ENCODE results near the gene R3HDM2.

Gene R3HDM2

DNA sequence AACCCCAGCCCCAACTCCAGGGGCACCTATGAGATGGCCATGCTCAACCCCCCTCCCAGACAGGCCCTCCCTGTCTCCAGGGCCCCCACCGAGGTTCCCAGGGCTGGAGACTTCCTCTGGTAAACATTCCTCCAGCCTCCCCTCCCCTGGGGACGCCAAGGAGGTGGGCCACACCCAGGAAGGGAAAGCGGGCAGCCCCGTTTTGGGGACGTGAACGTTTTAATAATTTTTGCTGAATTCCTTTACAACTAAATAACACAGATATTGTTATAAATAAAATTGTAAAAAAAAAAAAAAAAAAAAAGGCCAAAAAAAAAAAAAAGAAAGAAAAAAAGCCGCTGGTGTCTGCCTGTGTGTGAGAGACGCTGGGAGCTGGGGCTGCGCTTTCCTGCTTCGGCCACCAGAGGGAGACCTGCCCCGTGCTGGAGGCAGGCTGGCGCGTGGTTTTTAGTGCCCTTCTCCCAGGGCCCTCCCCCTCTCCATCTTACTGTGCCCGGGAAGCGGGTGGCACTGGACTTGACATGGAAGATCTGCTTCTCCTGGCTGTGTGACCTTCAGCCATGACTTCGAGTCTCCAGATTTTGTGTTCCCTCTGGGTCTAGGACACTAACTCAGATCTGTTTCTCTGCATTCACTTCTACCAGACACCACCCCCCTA is 217.7 kb downstream of the R3HDM2 start:
- peak; percentile 87 for DNase-seq

DNA sequence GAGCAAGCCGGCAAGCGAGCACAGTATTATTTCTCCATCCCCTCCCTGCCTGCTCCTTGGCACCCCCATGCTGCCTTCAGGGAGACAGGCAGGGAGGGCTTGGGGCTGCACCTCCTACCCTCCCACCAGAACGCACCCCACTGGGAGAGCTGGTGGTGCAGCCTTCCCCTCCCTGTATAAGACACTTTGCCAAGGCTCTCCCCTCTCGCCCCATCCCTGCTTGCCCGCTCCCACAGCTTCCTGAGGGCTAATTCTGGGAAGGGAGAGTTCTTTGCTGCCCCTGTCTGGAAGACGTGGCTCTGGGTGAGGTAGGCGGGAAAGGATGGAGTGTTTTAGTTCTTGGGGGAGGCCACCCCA is 218.2 kb downstream of the R3HDM2 start:
- no peak for DNase-seq

DNA sequence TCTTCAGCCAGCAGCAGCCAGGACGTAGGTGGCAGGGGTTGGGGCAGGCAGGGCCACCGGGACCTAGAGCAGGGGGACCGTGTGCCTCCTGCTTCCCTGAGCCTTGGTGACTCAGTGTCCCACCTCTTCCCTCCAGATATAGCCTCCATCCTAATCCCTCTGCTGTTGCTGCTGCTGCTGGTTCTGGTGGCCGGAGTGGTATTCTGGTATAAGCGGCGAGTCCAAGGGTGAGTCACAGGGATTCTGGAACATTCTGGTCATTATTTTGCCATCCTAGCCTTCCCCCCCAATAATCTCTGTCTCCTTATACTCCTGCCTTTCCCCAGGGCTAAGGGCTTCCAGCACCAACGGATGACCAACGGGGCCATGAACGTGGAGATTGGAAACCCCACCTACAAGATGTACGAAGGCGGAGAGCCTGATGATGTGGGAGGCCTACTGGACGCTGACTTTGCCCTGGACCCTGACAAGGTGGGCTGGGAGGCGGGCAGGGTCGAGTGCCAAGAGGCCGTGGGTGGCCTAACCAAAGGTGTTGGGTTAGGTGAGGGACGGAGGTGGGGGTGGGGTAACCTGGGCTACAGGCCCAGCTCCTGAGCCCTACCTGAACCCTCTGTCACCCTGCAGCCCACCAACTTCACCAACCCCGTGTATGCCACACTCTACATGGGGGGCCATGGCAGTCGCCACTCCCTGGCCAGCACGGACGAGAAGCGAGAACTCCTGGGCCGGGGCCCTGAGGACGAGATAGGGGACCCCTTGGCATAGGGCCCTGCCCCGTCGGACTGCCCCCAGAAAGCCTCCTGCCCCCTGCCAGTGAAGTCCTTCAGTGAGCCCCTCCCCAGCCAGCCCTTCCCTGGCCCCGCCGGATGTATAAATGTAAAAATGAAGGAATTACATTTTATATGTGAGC is 218.8 kb downstream of the R3HDM2 start:
- DNase-seq: no peak

DNA sequence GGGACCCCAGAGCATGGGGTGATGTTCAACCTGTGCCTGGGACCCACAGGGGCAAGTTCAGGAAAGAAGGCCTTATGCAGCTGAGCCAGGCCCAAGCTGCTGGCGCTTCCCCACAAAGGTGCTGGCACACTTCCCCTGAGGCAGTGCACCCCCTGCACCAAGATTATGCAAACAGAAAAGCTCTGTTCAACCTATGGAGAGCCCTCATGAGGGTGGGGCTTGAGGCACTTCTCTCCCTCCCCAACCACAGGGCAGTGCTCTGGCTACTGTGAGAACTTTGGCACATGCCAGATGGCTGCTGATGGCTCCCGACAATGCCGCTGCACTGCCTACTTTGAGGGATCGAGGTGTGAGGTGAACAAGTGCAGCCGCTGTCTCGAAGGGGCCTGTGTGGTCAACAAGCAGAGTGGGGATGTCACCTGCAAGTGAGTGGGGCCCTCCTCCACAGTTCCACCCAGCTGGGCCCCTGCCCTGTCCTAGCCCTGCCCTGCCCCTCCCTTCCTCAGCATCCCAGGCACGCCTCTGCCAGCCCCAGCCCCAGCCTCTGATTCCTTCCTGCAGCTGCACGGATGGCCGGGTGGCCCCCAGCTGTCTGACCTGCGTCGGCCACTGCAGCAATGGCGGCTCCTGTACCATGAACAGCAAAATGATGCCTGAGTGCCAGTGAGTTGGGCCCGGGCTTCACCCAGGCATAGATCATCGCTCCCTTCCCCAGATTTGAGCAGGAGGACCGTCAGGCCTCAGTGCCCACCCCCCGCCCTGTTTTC is 219.7 kb downstream of the R3HDM2 start:
- no peak for DNase-seq

DNA sequence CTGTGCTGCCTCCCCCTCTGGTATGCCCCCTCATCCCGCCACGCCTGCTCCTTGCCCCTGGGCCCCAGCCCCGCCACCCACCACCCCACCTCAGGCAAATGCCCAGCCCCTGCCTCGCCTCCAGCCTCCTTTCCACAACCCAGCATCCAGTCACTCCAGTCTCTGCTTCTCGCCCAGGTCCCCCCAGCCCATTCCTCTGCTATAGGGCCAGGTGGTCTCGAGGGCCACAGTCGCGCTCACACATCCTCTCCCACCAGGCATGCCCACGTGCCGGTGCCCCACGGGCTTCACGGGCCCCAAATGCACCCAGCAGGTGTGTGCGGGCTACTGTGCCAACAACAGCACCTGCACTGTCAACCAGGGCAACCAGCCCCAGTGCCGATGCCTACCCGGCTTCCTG is 220.4 kb downstream of the R3HDM2 start:
- no peak for DNase-seq

DNA sequence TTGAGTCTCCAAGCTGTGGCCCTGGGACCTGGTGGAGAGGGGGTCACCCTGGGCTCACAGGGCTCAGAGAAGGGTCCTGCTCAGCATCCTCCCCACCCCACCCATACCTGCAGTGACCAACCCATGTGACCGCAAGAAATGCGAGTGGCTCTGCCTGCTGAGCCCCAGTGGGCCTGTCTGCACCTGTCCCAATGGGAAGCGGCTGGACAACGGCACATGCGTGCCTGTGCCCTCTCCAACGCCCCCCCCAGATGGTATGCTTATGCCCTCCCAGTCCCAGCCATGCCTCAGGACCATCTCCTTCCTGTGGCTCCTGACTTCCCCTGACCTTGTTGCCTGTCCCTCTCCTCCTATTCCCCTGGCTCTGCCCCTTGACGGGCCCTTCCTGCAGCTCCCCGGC is 220.9 kb downstream of the R3HDM2 start:
- no peak for DNase-seq

DNA sequence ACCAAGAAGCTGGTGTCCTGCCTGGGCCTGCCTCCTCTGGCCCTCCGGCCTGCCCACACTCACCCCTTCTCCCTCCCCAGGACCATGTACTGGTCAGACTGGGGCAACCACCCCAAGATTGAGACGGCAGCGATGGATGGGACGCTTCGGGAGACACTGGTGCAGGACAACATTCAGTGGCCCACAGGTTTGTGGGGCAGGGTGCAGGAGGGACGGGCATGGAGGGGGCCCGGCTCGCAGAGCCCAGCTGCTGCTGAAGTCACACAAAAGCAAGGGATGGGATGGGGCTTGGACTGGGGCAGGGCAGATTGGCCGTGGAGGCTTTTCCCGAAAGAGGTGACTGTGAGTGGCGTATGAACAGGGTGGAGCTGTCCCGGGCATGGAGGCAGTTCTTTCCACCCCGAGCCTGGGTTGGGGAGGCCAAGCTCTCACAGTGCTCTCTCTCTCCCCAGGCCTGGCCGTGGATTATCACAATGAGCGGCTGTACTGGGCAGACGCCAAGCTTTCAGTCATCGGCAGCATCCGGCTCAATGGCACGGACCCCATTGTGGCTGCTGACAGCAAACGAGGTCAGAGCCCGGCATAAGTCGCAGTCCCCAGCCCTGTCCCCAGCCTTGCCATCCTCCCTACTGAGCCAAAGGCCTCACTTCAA is 222.1 kb downstream of the R3HDM2 start:
- DNase-seq: no peak

DNA sequence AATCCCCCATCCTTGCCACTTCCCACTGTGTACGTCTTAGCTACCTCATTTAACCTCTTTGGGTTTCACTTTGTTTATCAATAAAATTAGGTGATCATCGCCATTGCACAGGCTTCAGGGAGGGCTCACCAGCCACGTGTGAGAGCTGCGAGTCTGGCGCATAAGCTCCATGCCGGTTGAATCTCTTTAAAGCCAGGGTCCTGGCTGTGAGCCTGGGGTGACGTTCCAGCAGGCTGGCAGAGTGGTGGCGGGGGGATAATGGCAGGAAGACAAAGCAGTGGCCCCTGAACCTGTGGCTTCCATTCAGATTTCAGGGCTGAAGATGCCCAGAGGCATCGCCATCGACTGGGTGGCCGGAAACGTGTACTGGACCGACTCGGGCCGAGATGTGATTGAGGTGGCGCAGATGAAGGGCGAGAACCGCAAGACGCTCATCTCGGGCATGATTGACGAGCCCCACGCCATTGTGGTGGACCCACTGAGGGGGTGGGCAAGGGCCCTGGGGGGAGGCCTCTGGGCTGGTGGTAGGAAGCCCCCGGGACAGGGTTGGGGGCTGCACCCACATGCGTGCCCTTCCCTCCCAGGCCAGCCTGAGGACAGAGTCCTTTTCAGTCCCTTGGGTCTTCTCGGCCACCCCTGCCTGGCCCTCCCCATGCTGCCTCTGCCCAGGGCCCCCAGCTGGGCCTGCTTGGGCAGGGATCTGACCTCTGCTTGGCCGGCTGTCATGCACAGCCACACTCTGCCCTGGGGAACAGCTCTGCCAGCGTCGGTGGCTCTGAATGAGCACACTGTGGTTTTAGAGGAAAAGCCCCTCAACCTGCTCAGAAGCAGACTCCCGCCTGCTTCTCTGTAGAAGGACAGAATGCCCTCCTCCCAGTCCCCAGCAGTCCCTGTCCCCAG is 222.9 kb downstream of the R3HDM2 start:
- no peak for DNase-seq

DNA sequence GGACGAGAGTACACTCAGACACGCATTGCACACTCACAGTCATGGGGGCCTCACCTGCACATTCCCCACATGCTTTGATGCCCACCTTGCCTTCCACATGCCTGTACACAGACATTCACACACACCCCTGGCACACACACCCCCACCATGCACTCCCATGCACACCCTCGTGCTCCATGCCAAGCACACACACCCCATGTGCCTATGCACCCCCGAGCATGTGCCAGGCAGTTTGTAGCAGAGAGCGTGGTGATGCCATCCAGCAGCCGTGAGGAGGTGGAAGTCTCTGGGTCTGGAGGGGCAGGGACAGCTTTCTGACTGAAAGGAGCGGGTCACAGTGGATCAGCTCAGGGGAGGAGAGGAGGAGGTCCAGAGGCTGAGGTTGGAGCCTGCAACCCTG is 224.9 kb downstream of the R3HDM2 start:
- no peak for DNase-seq

DNA sequence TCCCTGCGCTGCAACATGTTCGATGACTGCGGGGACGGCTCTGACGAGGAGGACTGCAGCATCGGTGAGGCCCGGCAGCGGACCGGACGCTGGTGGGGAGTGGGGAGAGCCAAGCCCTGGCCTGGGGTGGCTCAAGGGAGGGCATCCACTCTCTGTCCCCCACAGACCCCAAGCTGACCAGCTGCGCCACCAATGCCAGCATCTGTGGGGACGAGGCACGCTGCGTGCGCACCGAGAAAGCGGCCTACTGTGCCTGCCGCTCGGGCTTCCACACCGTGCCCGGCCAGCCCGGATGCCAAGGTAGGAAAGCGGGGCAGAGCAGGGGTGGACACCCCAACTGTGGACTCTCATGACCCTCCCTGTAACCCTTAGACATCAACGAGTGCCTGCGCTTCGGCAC is 225.7 kb downstream of the R3HDM2 start:
- no peak for DNase-seq

DNA sequence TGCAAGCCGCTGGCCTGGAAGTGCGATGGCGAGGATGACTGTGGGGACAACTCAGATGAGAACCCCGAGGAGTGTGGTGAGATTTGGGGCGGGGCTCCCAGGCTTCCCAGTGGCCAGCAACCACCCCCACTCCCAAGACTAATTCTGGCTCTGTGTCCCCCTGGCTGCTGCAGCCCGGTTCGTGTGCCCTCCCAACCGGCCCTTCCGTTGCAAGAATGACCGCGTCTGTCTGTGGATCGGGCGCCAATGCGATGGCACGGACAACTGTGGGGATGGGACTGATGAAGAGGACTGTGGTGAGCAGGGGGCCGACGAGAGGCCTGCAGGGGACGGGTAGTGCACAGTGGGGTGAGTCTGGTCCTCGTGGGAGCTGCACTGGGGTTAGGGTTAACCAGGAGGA is 226.4 kb downstream of the R3HDM2 start:
- DNase-seq: no peak

DNA sequence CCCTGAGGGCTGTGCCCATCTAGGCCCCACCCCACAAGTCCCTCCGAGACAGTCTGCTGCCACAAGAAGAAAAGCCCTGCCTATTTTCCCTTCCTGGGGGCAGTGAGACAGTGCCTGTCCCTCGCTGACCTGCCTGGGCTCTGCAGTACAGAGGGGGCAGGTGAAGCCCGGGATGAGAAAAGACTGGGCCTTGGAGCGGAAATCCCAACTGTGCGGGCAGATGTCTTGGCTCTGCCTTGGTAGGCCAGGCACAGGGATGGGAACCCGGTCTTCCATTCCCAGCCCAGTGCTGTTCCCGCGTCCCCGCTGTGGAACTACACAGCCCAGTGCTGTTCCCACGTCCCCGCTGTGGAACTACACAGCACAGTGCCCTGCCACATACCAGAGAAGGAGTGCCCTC is 227.1 kb downstream of the R3HDM2 start:
- DNase-seq: no peak

All from CD4-positive, alpha-beta T cell treated with Interleukin-6 for 4 hours (primary cell).